ENCODE measurements around the gene BAHCC1.

BAHCC1 gene

DNA sequence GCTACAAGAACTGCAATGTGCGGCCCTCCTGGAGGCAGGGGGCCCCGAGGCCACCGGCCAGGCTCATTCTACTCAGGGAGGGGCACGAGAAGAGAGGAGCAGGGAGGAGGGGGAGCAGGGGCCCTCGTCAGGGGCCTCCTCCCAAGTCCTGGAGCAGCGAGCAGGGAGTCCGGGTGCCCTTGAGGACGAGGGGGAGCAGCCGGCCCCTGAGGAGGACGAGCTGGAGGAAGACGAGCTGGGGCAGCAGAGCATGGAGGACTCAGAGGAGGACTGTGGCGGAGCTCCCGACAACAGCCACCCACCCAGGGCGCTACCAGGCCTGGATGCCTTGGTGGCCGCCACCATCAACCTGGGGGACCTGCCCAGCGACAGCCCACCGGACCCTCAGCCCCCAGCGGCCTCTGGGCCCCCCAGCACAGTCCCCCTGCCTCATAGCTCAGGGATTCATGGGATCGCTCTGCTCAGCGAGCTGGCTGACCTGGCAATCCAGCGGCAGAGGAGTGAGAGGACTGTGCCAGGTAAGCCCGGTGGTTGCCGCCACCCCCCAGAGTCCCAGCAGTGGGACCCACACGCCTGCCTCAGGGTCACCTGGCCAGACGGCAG, 52.2 kb downstream of the BAHCC1 start:
- Histone ChIP-seq H3K27ac (ENCODE audit: low read depth, low read length) (no peak overlapping the region), H3K79me2 (ENCODE audit: control insufficient read depth, low read length) (no peaks in the 10 kb centered on the region), H3K9me3 (ENCODE audit: control insufficient read depth, insufficient read depth, low read length) (no peaks in the 10 kb centered on the region), H4K20me1 (ENCODE audit: control insufficient read depth, insufficient read depth, low read depth, low read length) (no peaks in the 10 kb centered on the region), H3K4me3 (ENCODE audit: low read length) (no peak overlapping the region), H3K4me1 (ENCODE audit: control insufficient read depth, low read length) (no peaks in the 10 kb centered on the region), H3K9me2 (replicated peaks; ENCODE audit: control insufficient read depth, low read length) (no peaks in the 10 kb centered on the region), H3F3A (ENCODE audit: control insufficient read depth, insufficient read depth) (no peaks in the 10 kb centered on the region), H3K36me3 (ENCODE audit: control insufficient read depth, low read length) (no peaks in the 10 kb centered on the region), H3K27me3 (ENCODE audit: control insufficient read depth, low read length) (no peaks in the 10 kb centered on the region), H3K4me2 (ENCODE audit: low read length) (no peak overlapping the region)
- TF ChIP-seq, protein P1, sequence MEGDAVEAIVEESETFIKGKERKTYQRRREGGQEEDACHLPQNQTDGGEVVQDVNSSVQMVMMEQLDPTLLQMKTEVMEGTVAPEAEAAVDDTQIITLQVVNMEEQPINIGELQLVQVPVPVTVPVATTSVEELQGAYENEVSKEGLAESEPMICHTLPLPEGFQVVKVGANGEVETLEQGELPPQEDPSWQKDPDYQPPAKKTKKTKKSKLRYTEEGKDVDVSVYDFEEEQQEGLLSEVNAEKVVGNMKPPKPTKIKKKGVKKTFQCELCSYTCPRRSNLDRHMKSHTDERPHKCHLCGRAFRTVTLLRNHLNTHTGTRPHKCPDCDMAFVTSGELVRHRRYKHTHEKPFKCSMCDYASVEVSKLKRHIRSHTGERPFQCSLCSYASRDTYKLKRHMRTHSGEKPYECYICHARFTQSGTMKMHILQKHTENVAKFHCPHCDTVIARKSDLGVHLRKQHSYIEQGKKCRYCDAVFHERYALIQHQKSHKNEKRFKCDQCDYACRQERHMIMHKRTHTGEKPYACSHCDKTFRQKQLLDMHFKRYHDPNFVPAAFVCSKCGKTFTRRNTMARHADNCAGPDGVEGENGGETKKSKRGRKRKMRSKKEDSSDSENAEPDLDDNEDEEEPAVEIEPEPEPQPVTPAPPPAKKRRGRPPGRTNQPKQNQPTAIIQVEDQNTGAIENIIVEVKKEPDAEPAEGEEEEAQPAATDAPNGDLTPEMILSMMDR (IDR thresholded peaks at IDR 0.05; ENCODE audit: low read depth, low read length, poor library complexity, severe bottlenecking), result no peak
- TF ChIP-seq EZH2phosphoT487 (IDR thresholded peaks at IDR 0.05; ENCODE audit: borderline replicate concordance, low read length), result no peak

DNA sequence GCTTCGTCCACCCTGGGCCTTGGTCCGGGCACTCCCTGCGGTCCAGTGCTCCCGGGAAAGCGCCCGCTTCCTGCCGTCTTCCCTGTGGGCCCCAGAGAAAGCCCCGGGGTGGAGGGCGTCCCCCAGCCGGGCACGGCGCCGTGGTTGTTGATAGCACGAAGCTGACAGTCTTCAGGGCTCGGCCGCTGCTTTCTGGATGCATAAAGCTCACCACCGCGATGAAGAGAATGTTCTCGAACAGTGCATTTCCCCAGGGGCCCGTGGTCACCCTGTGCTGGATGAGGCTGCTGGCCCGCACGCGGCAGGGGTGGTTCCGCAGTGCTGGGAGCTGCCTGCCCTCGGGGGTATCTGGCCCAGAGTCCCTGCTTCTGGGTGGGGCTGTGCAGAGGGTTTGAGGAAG, 53.2 kb downstream of the BAHCC1 start:
- Histone ChIP-seq H3K4me3 (ENCODE audit: low read length) (no peak overlapping the region), H3K4me2 (ENCODE audit: low read length) (no peak overlapping the region), H3K79me2 (ENCODE audit: control insufficient read depth, low read length) (no peaks in the 10 kb centered on the region), H3K27me3 (ENCODE audit: control insufficient read depth, low read length) (peaks cover 5% of the 10 kb centered on the region), H3K9me2 (replicated peaks; ENCODE audit: control insufficient read depth, low read length) (no peaks in the 10 kb centered on the region), H3K9me3 (ENCODE audit: control insufficient read depth, insufficient read depth, low read length) (no peaks in the 10 kb centered on the region), H3K4me1 (ENCODE audit: control insufficient read depth, low read length) (peaks cover 5% of the 10 kb centered on the region), H3K27ac (ENCODE audit: low read depth, low read length) (no peak overlapping the region), H3K36me3 (ENCODE audit: control insufficient read depth, low read length) (no peaks in the 10 kb centered on the region), H3F3A (ENCODE audit: control insufficient read depth, insufficient read depth) (no peaks in the 10 kb centered on the region), H4K20me1 (ENCODE audit: control insufficient read depth, insufficient read depth, low read depth, low read length) (no peaks in the 10 kb centered on the region)
- TF ChIP-seq, protein P1 (IDR thresholded peaks at IDR 0.05; ENCODE audit: low read depth, low read length, poor library complexity, severe bottlenecking), result no peak
- TF ChIP-seq EZH2phosphoT487 (IDR thresholded peaks at IDR 0.05; ENCODE audit: borderline replicate concordance, low read length), result no peak

DNA sequence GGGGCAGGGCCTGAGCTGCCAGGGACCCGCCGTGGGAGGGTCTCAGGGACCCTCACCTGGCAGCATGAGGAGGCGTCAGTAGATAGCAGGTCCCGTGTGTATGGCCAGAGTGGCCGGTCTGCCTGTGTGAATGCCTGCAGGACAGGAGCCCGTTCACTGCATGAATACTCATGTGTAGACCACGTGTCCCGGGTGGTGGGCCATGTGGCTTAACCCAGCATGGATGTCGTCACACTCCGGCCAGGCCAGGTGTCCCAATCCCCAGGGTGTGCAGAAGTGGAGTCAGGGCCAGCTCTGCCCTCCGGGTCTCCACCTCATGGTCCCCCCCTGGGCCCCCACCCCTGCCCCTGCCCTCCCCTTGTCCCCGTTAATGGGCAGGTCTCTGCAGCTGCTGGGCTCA, 53.7 kb downstream of the BAHCC1 start:
- H3K79me2 ChIP-seq (ENCODE audit: control insufficient read depth, low read length), result no peaks in the 10 kb centered on the region
- H3K27me3 ChIP-seq (ENCODE audit: control insufficient read depth, low read length), result peaks cover 8% of the 10 kb centered on the region
- no peaks in the 10 kb centered on the region for H3K36me3 ChIP-seq (ENCODE audit: control insufficient read depth, low read length)
- no peak overlapping the region for H3K4me2 ChIP-seq (ENCODE audit: low read length)
- peaks cover 10% of the 10 kb centered on the region for H3K4me1 ChIP-seq (ENCODE audit: control insufficient read depth, low read length)
- no peaks in the 10 kb centered on the region for H3K9me2 ChIP-seq (replicated peaks; ENCODE audit: control insufficient read depth, low read length)
- no peak for TF ChIP-seq EZH2phosphoT487 (IDR thresholded peaks at IDR 0.05; ENCODE audit: borderline replicate concordance, low read length)
- TF ChIP-seq, protein P1 (IDR thresholded peaks at IDR 0.05; ENCODE audit: low read depth, low read length, poor library complexity, severe bottlenecking), result no peak
- H3F3A ChIP-seq (ENCODE audit: control insufficient read depth, insufficient read depth), result no peaks in the 10 kb centered on the region
- no peak overlapping the region for H3K4me3 ChIP-seq (ENCODE audit: low read length)
- no peaks in the 10 kb centered on the region for H4K20me1 ChIP-seq (ENCODE audit: control insufficient read depth, insufficient read depth, low read depth, low read length)
- H3K27ac ChIP-seq (ENCODE audit: low read depth, low read length), result no peak overlapping the region
- no peaks in the 10 kb centered on the region for H3K9me3 ChIP-seq (ENCODE audit: control insufficient read depth, insufficient read depth, low read length)
